Stimulated activated CD8-positive, alpha-beta memory T cell treated with anti-CD3 and anti-CD28 coated beads, Interleukin-7, amount 100 ng/mL, for 24 hours (primary cell): Measurements from ENCODE around the gene PPDPF.
"Not testable (repeated sequence)": the region's sequence is repeated elsewhere in the genome, so short reads cannot be mapped to it uniquely, and the experiment has no call there.

ENCODE experiments used
- DNase-seq: peaks from one replicate; pipeline ENCODE4 v3.0.0-alpha.2; 2020; ENCODE audit warnings: low read depth

PPDPF gene

DNA sequence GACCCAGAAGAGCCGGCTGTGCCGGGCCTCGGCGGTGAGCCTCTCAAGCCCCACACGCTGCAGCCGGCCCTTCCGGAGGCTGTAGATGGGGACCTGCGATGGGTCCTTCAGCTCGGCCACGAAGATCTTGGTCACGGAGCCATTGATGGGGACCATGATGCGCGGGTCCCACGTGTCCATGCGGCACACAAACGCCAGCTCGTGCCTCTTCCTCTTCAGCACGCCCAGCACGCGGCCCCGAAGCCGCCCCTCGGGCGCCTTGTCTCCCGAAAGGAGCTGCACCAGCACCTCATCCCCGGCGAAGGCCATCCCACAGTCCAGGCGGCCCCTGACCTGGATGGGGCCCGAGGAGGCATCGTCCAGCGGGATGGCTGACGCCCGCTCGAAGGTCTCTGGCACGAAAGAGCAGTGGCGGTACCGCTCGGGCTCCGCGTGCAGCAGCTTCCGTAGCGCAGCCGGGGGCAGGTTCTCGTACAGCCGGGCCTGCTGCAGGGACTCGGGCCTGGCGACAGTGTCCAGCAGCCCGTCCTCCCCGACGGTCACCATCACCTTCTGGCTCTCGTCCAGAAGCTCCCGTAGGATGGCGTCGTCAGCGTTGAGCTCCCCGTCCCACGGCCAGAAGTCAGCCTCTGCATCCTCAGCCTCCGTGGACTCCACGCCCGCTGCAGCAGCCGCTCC lies 44.6 kb downstream of the PPDPF start:
- no peak for DNase-seq

DNA sequence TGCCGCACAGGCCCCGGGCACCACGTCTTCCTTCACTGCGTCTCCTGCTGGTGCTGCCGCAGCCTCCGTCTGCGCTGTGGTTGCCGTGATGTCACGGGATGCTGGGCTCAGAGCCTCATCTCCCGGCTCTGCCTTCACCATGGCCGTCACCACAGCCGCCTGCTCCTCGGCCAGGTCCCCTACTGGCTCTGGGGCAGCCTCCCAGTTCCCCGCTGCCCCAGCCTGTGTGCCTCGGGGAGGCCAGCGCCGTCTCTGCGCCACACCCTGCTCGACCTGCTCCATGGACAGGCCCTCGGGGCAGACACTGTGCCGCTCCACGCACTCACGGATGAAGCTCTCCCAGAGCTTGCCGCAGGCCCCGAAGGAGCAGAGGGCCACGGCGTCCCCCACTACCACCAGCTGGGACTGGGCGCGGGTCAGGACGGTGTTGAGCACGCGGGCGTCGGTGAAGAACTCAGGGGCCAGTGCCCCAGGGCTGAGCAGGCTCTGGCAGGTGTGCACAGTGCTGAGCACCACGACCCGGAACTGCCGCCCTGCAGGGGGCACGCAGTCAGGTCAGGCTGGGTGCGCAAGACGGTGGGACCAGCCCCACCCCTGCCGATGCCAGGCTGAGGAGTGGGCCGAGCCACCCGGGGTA lies 45.3 kb downstream of the PPDPF start:
- no peak for DNase-seq

GRCh38 chr20:63566395-63567135 lies 46.0 kb downstream of the PPDPF start:
- DNase-seq = no peak

GRCh38 chr20:63567136-63567385 lies 46.5 kb downstream of the PPDPF start:
- DNase-seq = no peak

GRCh38 chr20:63567386-63568169 lies 47.0 kb downstream of the PPDPF start:
- no peak for DNase-seq

- no peak for DNase-seq
Observed at GRCh38 chr20:63568170-63568981, 47.8 kb downstream of the PPDPF start.

DNA sequence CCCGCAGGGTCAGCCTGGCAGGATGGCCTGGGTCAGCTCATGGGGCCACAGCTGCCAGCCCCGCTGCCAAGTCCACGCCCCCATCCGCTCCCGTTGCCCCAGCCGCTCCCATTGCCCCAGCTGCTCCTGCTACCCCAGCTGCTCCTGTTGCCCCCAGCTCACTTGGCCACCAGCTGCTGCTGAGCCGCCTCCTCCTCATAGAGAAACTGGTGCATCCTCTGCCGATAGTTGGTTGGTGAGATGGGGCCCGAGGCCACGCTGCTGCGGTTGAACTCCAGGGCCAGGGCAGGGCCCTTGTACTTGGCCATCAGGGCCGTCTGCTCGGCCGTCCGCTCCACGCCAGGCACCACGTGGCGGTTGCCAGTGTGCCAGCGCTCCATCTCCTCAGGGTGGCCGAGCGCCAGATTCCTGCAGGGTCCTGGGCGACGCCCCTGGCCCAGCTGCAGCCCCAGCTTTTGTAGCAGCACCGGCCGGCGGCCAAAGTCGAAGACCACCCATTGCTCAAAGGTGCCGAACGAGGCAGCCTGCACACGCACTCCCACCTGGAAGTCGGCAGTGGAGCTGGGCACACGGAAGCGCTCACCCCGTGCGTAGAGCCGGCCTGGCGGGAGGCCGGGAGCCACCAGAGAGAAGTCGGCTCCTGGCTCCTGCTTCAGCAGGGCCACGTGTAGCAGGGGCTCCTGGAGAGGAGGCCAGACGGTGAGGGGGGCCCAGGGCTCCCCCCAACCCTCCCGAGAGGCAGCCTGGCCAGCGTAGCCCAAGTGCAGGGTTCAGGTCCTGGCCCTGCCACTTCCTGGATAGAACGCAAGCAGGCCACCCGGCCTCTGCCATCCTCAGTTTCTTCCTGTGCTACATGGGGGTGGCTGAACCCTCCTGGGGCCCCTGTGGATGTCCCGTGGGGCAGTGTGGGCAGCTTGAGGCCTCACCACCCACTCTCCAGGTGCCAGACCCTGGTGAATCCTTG lies 48.7 kb downstream of the PPDPF start:
- no peak for DNase-seq

GRCh38 chr20:63570281-63571086 lies 49.9 kb downstream of the PPDPF start:
- no peak for DNase-seq

DNA sequence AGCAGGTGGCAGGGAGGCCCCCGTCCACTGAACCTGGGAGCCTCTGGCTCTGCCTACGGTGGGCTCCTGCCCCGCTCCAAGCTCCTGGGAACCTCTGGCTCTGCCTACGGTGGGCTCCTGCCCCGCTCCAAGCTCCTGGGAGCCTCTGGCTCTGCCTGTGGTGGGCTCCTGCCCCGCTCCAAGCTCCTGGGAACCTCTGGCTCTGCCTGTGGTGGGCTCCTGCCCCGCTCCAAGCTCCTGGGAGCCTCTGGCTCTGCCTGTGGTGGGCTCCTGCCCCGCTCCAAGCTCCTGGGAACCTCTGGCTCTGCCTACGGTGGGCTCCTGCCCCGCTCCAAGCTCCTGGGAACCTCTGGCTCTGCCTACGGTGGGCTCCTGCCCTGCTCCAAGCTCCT lies 50.5 kb downstream of the PPDPF start:
- DNase-seq = not testable (repeated sequence)
